Gastroesophageal sphincter (tissue), 3 donors: Measurements from ENCODE around the gene ALLC.

Experiments
- CTCF ChIP-seq, 4 experiments: fragments of 200-600 bp in 2 of 4; fragments of 450-650 bp in 2 of 4; sonication (generic) in 1 of 4; IDR thresholded peaks; one replicate each; pipeline ENCODE4 v1.5.1; 2017 to 2019; ENCODE audit warnings: antibody characterized with exemption in 4 of 4, mild to moderate bottlenecking in 2 of 4, moderate library complexity in 2 of 4
- EP300 ChIP-seq: sonication (generic); formaldehyde crosslinking; IDR thresholded peaks from one replicate; pipeline ENCODE4 v1.6.1; 2017; ENCODE audit warnings: antibody characterized with exemption, mild to moderate bottlenecking
- POLR2A ChIP-seq, 2 donors: fragments of 450-650 bp; IDR thresholded peaks; one replicate each; pipeline ENCODE4 v1.6.1; 2017; ENCODE audit warnings: antibody characterized with exemption in 2 of 2, mild to moderate bottlenecking in 2 of 2, moderate library complexity in 1 of 2
- POLR2AphosphoS5 ChIP-seq: sonication (generic); formaldehyde crosslinking; IDR thresholded peaks from one replicate; pipeline ENCODE4 v1.6.1; 2017; ENCODE audit warnings: antibody characterized with exemption

- no peak for TF ChIP-seq CTCF (IDR thresholded peaks at IDR 0.05)
- no peak for TF ChIP-seq POLR2AphosphoS5
- no peak for TF ChIP-seq POLR2A (IDR thresholded peaks at IDR 0.05)
- no peak for TF ChIP-seq EP300
Measured at GRCh38 chr2:3703757-3704355, 45.9 kb downstream of the ALLC start.
